Activated T-helper 1 cell treated with anti-CD3 and anti-CD28 coated beads, Interleukin-12 subunit alpha, Interleukin-12 subunit beta, Interleukin-2, Interleukin-4 antibody, amounts not matched to agents 30 ng/mL and 10 ng/mL and 1 ng/mL, durations not matched to agents 14 hours and 24 hours and 36 hours (primary cell): ENCODE measurements around the gene ITGAX. TPM values are rescaled to one million over a fixed set of nuclear protein-coding genes. Genes with fewer than 3 reads are reported as not detected.

ENCODE experiments used
- DNase-seq: peaks from one replicate; pipeline ENCODE4 v3.0.0; 2021; ENCODE audit warnings: low spot score
- H3K27ac Mint-ChIP-seq: one replicate; pipeline ENCODE4 v1.8.0; 2021; ENCODE audit warnings: mild to moderate bottlenecking, mixed read lengths
- H3K27me3 Mint-ChIP-seq: one replicate; pipeline ENCODE4 v1.8.0; 2022; ENCODE audit warnings: mild to moderate bottlenecking, moderate library complexity, mixed read lengths; ENCODE audit not compliant: insufficient read depth
- H3K36me3 Mint-ChIP-seq: one replicate; pipeline ENCODE4 v1.8.0; 2021; ENCODE audit warnings: low read depth, mixed read lengths
- H3K4me1 Mint-ChIP-seq: one replicate; pipeline ENCODE4 v1.8.0; 2021; ENCODE audit warnings: low read depth, mixed read lengths
- H3K4me3 Mint-ChIP-seq: one replicate; pipeline ENCODE4 v1.8.0; 2021; ENCODE audit warnings: mild to moderate bottlenecking, moderate library complexity, mixed read lengths
- H3K9me3 Mint-ChIP-seq: one replicate; pipeline ENCODE4 v1.8.0; 2021; ENCODE audit warnings: mixed read lengths
- intact Hi-C: fragments of 100-400 bp; cut with micrococcal nuclease; formaldehyde crosslinking; loops from one replicate; pipeline ENCODE4 v1.15.1; 2024
- total RNA-seq: library from RNA; stranded (reverse); gene quantifications from 2 replicates; pipeline ENCODE4 v1.2.3, GENCODE V29; 2022

ITGAX gene
- total RNA-seq, 1 donor from 2014 or later = 63.8 TPM

- Mint-ChIP-seq H3K9me3 (no peaks in the 10 kb centered on the region), H3K36me3 (peaks cover 8% of the 10 kb centered on the region), H3K27me3 (peaks cover 16% of the 10 kb centered on the region), H3K4me1 (peaks cover 32% of the 10 kb centered on the region), H3K4me3 (no peak overlapping the region), H3K27ac (peak overlapping the region; percentile 75)
- DNase-seq = no peak
- intact Hi-C loops = loop anchor here (1.0 kb wide), 6 partner anchors 14 to 483 kb away; no protein-coding TSS in a partner anchor
These were observed 31.4 kb downstream of the ITGAX start for GRCh38 chr16:31386157-31386984.

GRCh38 chr16:31388535-31388934 lies 33.6 kb downstream of the ITGAX start:
- no peaks in the 10 kb centered on the region for H3K9me3 Mint-ChIP-seq
- H3K27me3 Mint-ChIP-seq = peaks cover 25% of the 10 kb centered on the region
- no peak overlapping the region for H3K4me3 Mint-ChIP-seq
- intact Hi-C loops = no loop called here
- no peak overlapping the region for H3K27ac Mint-ChIP-seq
- peaks cover 26% of the 10 kb centered on the region for H3K4me1 Mint-ChIP-seq
- no peak for DNase-seq
- H3K36me3 Mint-ChIP-seq = no peaks in the 10 kb centered on the region

GRCh38 chr16:31390504-31391041 lies 35.6 kb downstream of the ITGAX start:
- no peaks in the 10 kb centered on the region for H3K36me3 Mint-ChIP-seq
- peaks cover 21% of the 10 kb centered on the region for H3K4me1 Mint-ChIP-seq
- no peak overlapping the region for H3K27ac Mint-ChIP-seq
- intact Hi-C loops = no loop called here
- H3K4me3 Mint-ChIP-seq = no peak overlapping the region
- peaks cover 25% of the 10 kb centered on the region for H3K27me3 Mint-ChIP-seq
- DNase-seq = no peak
- no peaks in the 10 kb centered on the region for H3K9me3 Mint-ChIP-seq

GRCh38 chr16:31393056-31393455 lies 38.1 kb downstream of the ITGAX start, which contains the start of gene ITGAD:
TSS of gene ITGAD (plus strand) at chr16:31393335. CDS start at chr16:31393361, 26 bp downstream.
- Mint-ChIP-seq H3K9me3 (no peaks in the 10 kb centered on the region), H3K36me3 (no peaks in the 10 kb centered on the region), H3K4me1 (no peaks in the 10 kb centered on the region), H3K4me3 (no peak within 1 kb of the TSS), H3K27ac (no peak within 1 kb of the TSS), H3K27me3 (peaks cover 23% of the 10 kb centered on the region)
- no peak for DNase-seq
- intact Hi-C loops = no loop called here

GRCh38 chr16:31395647-31396046 lies 40.7 kb downstream of the ITGAX start:
- no peak overlapping the region for H3K4me3 Mint-ChIP-seq
- intact Hi-C loops = no loop called here
- peaks cover 8% of the 10 kb centered on the region for H3K4me1 Mint-ChIP-seq
- DNase-seq = no peak
- H3K27ac Mint-ChIP-seq = no peak overlapping the region
- peaks cover 6% of the 10 kb centered on the region for H3K36me3 Mint-ChIP-seq
- H3K27me3 Mint-ChIP-seq = peaks cover 9% of the 10 kb centered on the region
- peaks cover 17% of the 10 kb centered on the region for H3K9me3 Mint-ChIP-seq

- DNase-seq = no peak
- intact Hi-C loops = no loop called here
- peaks cover 6% of the 10 kb centered on the region for H3K36me3 Mint-ChIP-seq
- H3K4me3 Mint-ChIP-seq = no peak overlapping the region
- H3K9me3 Mint-ChIP-seq = peaks cover 17% of the 10 kb centered on the region
- no peak overlapping the region for H3K27ac Mint-ChIP-seq
- H3K4me1 Mint-ChIP-seq = peaks cover 12% of the 10 kb centered on the region
- peaks cover 9% of the 10 kb centered on the region for H3K27me3 Mint-ChIP-seq
These were observed 42.2 kb downstream of the ITGAX start for GRCh38 chr16:31397096-31397660.

GRCh38 chr16:31397701-31398100 lies 42.7 kb downstream of the ITGAX start:
- H3K27me3 Mint-ChIP-seq = peaks cover 5% of the 10 kb centered on the region
- no peak overlapping the region for H3K27ac Mint-ChIP-seq
- H3K4me1 Mint-ChIP-seq = peaks cover 15% of the 10 kb centered on the region

GRCh38 chr16:31400191-31400590 lies 45.2 kb downstream of the ITGAX start:
- no peak overlapping the region for H3K4me3 Mint-ChIP-seq
- H3K36me3 Mint-ChIP-seq = peaks cover 6% of the 10 kb centered on the region
- intact Hi-C loops = loop anchor here (1.0 kb wide), 1 partner anchor 14 kb away; no protein-coding TSS in a partner anchor
- no peak for DNase-seq
- H3K27ac Mint-ChIP-seq = no peak overlapping the region
- H3K4me1 Mint-ChIP-seq = peaks cover 17% of the 10 kb centered on the region
- H3K9me3 Mint-ChIP-seq = peaks cover 17% of the 10 kb centered on the region
- H3K27me3 Mint-ChIP-seq = no peaks in the 10 kb centered on the region

More at GRCh38 chr16:31397701-31398100, 42.7 kb downstream of the ITGAX start:
- peaks cover 17% of the 10 kb centered on the region for H3K9me3 Mint-ChIP-seq
- no peak overlapping the region for H3K4me3 Mint-ChIP-seq
- H3K36me3 Mint-ChIP-seq = peaks cover 6% of the 10 kb centered on the region
- DNase-seq = no peak
- intact Hi-C loops = no loop called here

- H3K36me3 Mint-ChIP-seq = peaks cover 6% of the 10 kb centered on the region
- peaks cover 17% of the 10 kb centered on the region for H3K9me3 Mint-ChIP-seq
- H3K4me3 Mint-ChIP-seq = no peak overlapping the region
- DNase-seq = no peak
- H3K27me3 Mint-ChIP-seq = no peaks in the 10 kb centered on the region
- peaks cover 17% of the 10 kb centered on the region for H3K4me1 Mint-ChIP-seq
- no peak overlapping the region for H3K27ac Mint-ChIP-seq
- intact Hi-C loops = no loop called here
These were observed 46.5 kb downstream of the ITGAX start for GRCh38 chr16:31401436-31401835.

- no peaks in the 10 kb centered on the region for H3K27me3 Mint-ChIP-seq
- peaks cover 6% of the 10 kb centered on the region for H3K36me3 Mint-ChIP-seq
- DNase-seq = no peak
- no peak overlapping the region for H3K27ac Mint-ChIP-seq
- intact Hi-C loops = loop anchor here (2.0 kb wide), 1 partner anchor 18 kb away; no protein-coding TSS in a partner anchor
- no peak overlapping the region for H3K4me3 Mint-ChIP-seq
- H3K9me3 Mint-ChIP-seq = peaks cover 17% of the 10 kb centered on the region
- peaks cover 17% of the 10 kb centered on the region for H3K4me1 Mint-ChIP-seq
These were observed 47.7 kb downstream of the ITGAX start for GRCh38 chr16:31402687-31403086.

- H3K27me3 Mint-ChIP-seq = peaks cover 7% of the 10 kb centered on the region
- intact Hi-C loops = loop anchor here (2.0 kb wide), 1 partner anchor 17 kb away; no protein-coding TSS in a partner anchor
These were observed 48.8 kb downstream of the ITGAX start for GRCh38 chr16:31403590-31404352.

GRCh38 chr16:31404353-31405064 lies 49.5 kb downstream of the ITGAX start:
- DNase-seq = no peak
- H3K9me3 Mint-ChIP-seq = peaks cover 8% of the 10 kb centered on the region
- no peak overlapping the region for H3K27ac Mint-ChIP-seq
- intact Hi-C loops = no loop called here
- peaks cover 9% of the 10 kb centered on the region for H3K27me3 Mint-ChIP-seq
- H3K4me1 Mint-ChIP-seq = peaks cover 17% of the 10 kb centered on the region
- H3K36me3 Mint-ChIP-seq = peaks cover 6% of the 10 kb centered on the region
- H3K4me3 Mint-ChIP-seq = no peak overlapping the region

More at GRCh38 chr16:31403590-31404352, 48.8 kb downstream of the ITGAX start:
- Mint-ChIP-seq H3K4me3 (no peak overlapping the region), H3K9me3 (peaks cover 15% of the 10 kb centered on the region), H3K4me1 (peaks cover 17% of the 10 kb centered on the region), H3K36me3 (peaks cover 6% of the 10 kb centered on the region), H3K27ac (no peak overlapping the region)
- DNase-seq = no peak
